Measurements from ENCODE around the gene LRRC28.

DNA sequence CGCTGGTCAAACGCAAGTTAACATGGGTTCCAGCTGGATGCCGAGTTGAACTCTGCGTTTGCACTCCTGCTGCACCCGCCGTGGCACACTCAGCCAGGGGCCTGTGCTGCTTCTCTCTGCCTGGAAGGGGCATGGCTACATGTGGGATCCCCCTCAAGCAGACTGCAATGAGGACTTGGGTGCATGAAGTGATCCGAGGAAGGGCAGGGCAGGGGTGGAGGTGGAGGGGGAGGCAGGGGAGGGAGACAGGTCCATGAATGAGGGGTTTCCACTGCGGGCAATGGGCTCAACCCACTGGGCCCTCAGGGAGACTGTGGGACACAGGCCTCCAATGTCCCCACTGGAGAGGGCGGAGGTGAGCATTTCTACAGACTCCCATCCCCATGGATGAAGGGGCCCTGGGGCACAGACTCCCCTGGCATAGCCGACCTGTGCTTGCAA, 172.9 kb downstream of the LRRC28 start:
- no peak for TF ChIP-seq EP300 (IDR thresholded peaks at IDR 0.05)
- no peak for TF ChIP-seq POLR2A (IDR thresholded peaks at IDR 0.05; ENCODE audit: low read depth)

Measured in esophagus muscularis mucosa (tissue), 2 donors.